ENCODE measurements around the gene MFNG. TPM values are rescaled to one million over a fixed set of nuclear protein-coding genes. Genes with fewer than 3 reads are reported as not detected.

Gene MFNG
- polyA plus RNA-seq, 1 donor from 2014 or later = 0.17 TPM

DNA sequence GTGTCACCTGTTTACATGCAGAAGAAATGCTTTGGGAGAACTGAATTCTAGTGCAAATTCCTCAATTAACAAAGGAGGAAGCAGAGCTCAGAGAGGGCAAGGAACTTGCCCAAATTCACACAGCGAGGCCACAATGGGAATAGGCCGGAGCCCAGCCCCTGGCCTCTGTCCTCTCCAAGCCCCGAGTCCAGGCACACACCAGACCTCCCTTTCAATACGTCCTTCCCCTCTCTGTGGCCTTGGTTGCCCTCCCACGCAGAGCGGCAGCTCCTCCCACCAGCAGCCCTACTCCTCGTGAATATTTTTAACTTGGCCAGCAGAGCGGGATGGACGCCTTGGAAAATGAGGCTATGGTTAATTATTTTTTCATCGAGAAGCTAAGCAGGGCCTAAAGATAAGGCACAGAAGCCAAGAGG lies 34.6 kb upstream of the MFNG start:
- TF ChIP-seq POLR2AphosphoS5 (IDR thresholded peaks at IDR 0.05) (no peak), RAD21 (conservative IDR thresholded peaks at IDR 0.05) (no peak), EZH2 (IDR thresholded peaks at IDR 0.05; ENCODE audit: borderline replicate concordance, insufficient read depth, low read length, poor library complexity, severe bottlenecking) (no peak), EP300 (conservative IDR thresholded peaks at IDR 0.05; ENCODE audit: poor library complexity, severe bottlenecking) (no peak), TAF1 (IDR thresholded peaks at IDR 0.05; ENCODE audit: low read depth) (no peak), MXI1 (conservative IDR thresholded peaks at IDR 0.05; ENCODE audit: poor library complexity, severe bottlenecking) (no peak), SMC3 (conservative IDR thresholded peaks at IDR 0.05; ENCODE audit: poor library complexity) (no peak)
- TF ChIP-seq, protein P1, sequence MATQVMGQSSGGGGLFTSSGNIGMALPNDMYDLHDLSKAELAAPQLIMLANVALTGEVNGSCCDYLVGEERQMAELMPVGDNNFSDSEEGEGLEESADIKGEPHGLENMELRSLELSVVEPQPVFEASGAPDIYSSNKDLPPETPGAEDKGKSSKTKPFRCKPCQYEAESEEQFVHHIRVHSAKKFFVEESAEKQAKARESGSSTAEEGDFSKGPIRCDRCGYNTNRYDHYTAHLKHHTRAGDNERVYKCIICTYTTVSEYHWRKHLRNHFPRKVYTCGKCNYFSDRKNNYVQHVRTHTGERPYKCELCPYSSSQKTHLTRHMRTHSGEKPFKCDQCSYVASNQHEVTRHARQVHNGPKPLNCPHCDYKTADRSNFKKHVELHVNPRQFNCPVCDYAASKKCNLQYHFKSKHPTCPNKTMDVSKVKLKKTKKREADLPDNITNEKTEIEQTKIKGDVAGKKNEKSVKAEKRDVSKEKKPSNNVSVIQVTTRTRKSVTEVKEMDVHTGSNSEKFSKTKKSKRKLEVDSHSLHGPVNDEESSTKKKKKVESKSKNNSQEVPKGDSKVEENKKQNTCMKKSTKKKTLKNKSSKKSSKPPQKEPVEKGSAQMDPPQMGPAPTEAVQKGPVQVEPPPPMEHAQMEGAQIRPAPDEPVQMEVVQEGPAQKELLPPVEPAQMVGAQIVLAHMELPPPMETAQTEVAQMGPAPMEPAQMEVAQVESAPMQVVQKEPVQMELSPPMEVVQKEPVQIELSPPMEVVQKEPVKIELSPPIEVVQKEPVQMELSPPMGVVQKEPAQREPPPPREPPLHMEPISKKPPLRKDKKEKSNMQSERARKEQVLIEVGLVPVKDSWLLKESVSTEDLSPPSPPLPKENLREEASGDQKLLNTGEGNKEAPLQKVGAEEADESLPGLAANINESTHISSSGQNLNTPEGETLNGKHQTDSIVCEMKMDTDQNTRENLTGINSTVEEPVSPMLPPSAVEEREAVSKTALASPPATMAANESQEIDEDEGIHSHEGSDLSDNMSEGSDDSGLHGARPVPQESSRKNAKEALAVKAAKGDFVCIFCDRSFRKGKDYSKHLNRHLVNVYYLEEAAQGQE (IDR thresholded peaks at IDR 0.05; ENCODE audit: borderline replicate concordance) = no peak
- TF ChIP-seq, protein P2, sequence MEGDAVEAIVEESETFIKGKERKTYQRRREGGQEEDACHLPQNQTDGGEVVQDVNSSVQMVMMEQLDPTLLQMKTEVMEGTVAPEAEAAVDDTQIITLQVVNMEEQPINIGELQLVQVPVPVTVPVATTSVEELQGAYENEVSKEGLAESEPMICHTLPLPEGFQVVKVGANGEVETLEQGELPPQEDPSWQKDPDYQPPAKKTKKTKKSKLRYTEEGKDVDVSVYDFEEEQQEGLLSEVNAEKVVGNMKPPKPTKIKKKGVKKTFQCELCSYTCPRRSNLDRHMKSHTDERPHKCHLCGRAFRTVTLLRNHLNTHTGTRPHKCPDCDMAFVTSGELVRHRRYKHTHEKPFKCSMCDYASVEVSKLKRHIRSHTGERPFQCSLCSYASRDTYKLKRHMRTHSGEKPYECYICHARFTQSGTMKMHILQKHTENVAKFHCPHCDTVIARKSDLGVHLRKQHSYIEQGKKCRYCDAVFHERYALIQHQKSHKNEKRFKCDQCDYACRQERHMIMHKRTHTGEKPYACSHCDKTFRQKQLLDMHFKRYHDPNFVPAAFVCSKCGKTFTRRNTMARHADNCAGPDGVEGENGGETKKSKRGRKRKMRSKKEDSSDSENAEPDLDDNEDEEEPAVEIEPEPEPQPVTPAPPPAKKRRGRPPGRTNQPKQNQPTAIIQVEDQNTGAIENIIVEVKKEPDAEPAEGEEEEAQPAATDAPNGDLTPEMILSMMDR (IDR thresholded peaks at IDR 0.05; ENCODE audit: poor library complexity, severe bottlenecking) = no peak
- Histone ChIP-seq H3K4me2 (ENCODE audit: low read length) (no peak overlapping the region), H3K36me3 (ENCODE audit: insufficient read depth, low read length) (no peaks in the 10 kb centered on the region), H4K20me1 (ENCODE audit: insufficient read depth) (no peaks in the 10 kb centered on the region), H3K4me3 (ENCODE audit: low read length) (no peak overlapping the region), H3K9ac (ENCODE audit: low read length) (no peak overlapping the region), H3F3A (ENCODE audit: insufficient read depth, low read length, poor library complexity, severe bottlenecking) (no peaks in the 10 kb centered on the region), H2AFZ (ENCODE audit: low read depth, low read length) (no peak overlapping the region), H3K9me2 (ENCODE audit: insufficient read depth, low read length) (no peaks in the 10 kb centered on the region), H3K27me3 (ENCODE audit: insufficient read depth, low read depth, low read length) (peaks cover 31% of the 10 kb centered on the region), H3K79me2 (replicated peaks; ENCODE audit: insufficient read depth, low read length) (no peaks in the 10 kb centered on the region), H3K27ac (ENCODE audit: low read length) (no peak overlapping the region), H3K9me3 (ENCODE audit: low read length) (no peaks in the 10 kb centered on the region)

DNA sequence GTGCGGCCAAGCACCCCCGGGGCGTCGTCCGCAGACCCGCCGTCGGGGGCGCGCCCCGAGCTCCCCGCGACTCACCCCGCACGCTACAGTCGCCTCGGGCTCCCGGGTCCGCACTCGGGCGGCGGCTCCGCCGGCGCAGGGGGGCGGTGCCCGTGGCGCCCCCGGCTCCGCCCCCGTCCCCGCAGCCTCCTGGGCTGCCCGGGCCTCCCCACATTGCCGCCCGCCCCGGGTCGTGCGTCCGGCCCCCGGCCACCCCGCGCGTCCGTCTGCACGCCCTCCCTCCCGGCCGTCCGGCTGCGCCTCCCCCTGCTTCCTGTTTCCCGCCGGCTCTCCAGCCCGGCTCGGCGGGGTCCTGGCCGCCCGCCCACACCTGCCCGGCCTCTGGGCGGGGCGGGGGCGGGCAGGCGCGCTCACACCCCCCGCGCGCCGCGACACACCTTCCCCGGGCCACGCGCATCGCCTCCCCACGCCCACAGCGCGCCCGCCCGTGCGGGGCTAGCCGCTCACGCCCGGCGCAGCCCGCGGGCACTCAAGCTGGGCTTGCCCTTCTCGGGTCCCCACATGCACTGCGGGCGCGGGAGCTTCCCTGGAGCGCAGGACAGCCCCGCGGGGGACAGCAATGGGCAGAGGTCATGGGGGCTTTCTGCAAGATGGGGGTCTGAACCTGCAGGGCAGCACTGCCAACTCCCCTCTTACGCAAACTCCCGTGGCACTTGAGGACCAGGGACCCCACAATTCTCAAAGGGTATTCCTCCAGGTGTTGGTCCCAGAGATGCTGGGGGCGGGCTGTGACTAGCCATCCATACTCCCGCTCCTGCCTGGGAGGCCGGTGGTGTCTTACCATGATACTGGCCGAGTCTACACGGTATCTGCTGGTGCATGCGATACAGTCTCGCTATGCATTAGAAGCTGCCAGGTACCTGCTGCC lies 33.3 kb upstream of the MFNG start, which contains the start of gene CARD10:
CARD10 (minus strand) TSS at position 148 of the 928 bp plus-strand sequence. CDS start 215 bp downstream, outside the sequence.
- H3K27ac ChIP-seq (ENCODE audit: low read length) = no peak within 1 kb of the TSS
- TF ChIP-seq MXI1 (conservative IDR thresholded peaks at IDR 0.05; ENCODE audit: poor library complexity, severe bottlenecking) (no peak), POLR2AphosphoS5 (IDR thresholded peaks at IDR 0.05) (no peak), EZH2 (IDR thresholded peaks at IDR 0.05; ENCODE audit: borderline replicate concordance, insufficient read depth, low read length, poor library complexity, severe bottlenecking) (no peak), EP300 (conservative IDR thresholded peaks at IDR 0.05; ENCODE audit: poor library complexity, severe bottlenecking) (no peak), SMC3 (conservative IDR thresholded peaks at IDR 0.05; ENCODE audit: poor library complexity) (no peak), RAD21 (conservative IDR thresholded peaks at IDR 0.05) (no peak), TAF1 (IDR thresholded peaks at IDR 0.05; ENCODE audit: low read depth) (no peak)
- TF ChIP-seq, protein P2 (IDR thresholded peaks at IDR 0.05; ENCODE audit: poor library complexity, severe bottlenecking) = no peak
- TF ChIP-seq, protein P1 (IDR thresholded peaks at IDR 0.05; ENCODE audit: borderline replicate concordance) = no peak

More for the DNA sequence above, 33.3 kb upstream of the MFNG start, which contains the start of gene CARD10:
- H2AFZ ChIP-seq (ENCODE audit: low read depth, low read length) = no peak within 1 kb of the TSS
- H3K36me3 ChIP-seq (ENCODE audit: insufficient read depth, low read length) = no peaks in the 10 kb centered on the region
- peak within 1 kb of the TSS; percentile 63 for H3K4me3 ChIP-seq (ENCODE audit: low read length)
- H3K9me3 ChIP-seq (ENCODE audit: low read length) = no peaks in the 10 kb centered on the region
- H3K4me2 ChIP-seq (ENCODE audit: low read length) = no peak within 1 kb of the TSS
- H3K9ac ChIP-seq (ENCODE audit: low read length) = peak within 1 kb of the TSS; percentile 29
- no peaks in the 10 kb centered on the region for H3F3A ChIP-seq (ENCODE audit: insufficient read depth, low read length, poor library complexity, severe bottlenecking)
- H3K9me2 ChIP-seq (ENCODE audit: insufficient read depth, low read length) = no peaks in the 10 kb centered on the region
- H3K79me2 ChIP-seq (replicated peaks; ENCODE audit: insufficient read depth, low read length) = no peaks in the 10 kb centered on the region
- H3K27me3 ChIP-seq (ENCODE audit: insufficient read depth, low read depth, low read length) = peaks cover 31% of the 10 kb centered on the region
- H4K20me1 ChIP-seq (ENCODE audit: insufficient read depth) = no peaks in the 10 kb centered on the region

Measured in neural cell (in vitro differentiated cells).